ENCODE measurements around the gene AFP.
"Not testable (repeated sequence)": the region's sequence is repeated elsewhere in the genome, so short reads cannot be mapped to it uniquely, and the experiment has no call there.

Gene AFP

DNA sequence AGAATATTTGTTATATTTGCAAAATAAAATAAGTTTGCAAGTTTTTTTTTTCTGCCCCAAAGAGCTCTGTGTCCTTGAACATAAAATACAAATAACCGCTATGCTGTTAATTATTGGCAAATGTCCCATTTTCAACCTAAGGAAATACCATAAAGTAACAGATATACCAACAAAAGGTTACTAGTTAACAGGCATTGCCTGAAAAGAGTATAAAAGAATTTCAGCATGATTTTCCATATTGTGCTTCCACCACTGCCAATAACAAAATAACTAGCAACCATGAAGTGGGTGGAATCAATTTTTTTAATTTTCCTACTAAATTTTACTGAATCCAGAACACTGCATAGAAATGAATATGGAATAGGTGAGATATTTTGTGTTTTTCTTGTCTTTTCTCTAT, at the start of gene AFP:
AFP (plus strand) TSS at position 238 of the 400 bp plus-strand sequence; CDS start at position 280, 42 bp downstream.
- ChIA-PET CTCF (interaction anchor here (0.9 kb wide), 1 partner anchor 10 kb away, joined by 3 read pairs; no protein-coding TSS in a partner anchor), POLR2A (no interaction called here)
- no peak for DNase-seq (ENCODE audit: extremely low spot score)
- TF ChIP-seq FOXK2 (IDR thresholded peaks at IDR 0.05) = no peak
- no peak for TF ChIP-seq SP1 (IDR thresholded peaks at IDR 0.05)
- TF ChIP-seq ELF4 (IDR thresholded peaks at IDR 0.05) = no peak
- no peak for TF ChIP-seq TARDBP (IDR thresholded peaks at IDR 0.05)
- no peak for TF ChIP-seq FOXA1 (IDR thresholded peaks at IDR 0.05)
- no peak for TF ChIP-seq HDGF (IDR thresholded peaks at IDR 0.05; ENCODE audit: borderline replicate concordance)
- TF ChIP-seq LEF1 (IDR thresholded peaks at IDR 0.05; ENCODE audit: borderline replicate concordance) = no peak

DNA sequence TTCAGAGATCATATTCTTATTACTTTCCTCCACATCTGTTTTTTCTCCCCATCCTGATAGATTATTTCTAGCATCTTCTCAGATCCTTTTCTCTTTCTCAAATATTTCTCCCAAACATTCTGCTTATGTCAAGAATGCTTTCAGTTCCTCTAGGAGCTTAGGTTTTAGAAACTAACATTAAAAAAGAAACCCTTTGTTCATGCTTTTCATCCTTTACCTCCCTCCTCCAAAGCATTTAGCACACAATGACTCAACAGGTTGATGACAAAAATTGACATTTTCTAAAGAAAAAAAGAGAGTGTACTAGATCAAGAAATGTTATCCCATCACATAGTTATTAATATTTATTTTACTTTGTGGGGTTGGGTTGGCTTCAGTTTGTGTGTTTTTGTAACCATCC, 48.5 kb upstream of the AFP start:
- ChIA-PET POLR2A (no interaction called here), CTCF (no interaction called here)
- no peak for DNase-seq (ENCODE audit: extremely low spot score)
- TF ChIP-seq L3MBTL2 (conservative IDR thresholded peaks at IDR 0.05) (no peak), FOXM1 (IDR thresholded peaks at IDR 0.05; ENCODE audit: borderline replicate concordance) (no peak), HDGF (IDR thresholded peaks at IDR 0.05; ENCODE audit: borderline replicate concordance) (no peak), CTBP1 (IDR thresholded peaks at IDR 0.05; ENCODE audit: borderline replicate concordance) (no peak), ELF4 (IDR thresholded peaks at IDR 0.05) (no peak), NFRKB (IDR thresholded peaks at IDR 0.05) (no peak), SP1 (IDR thresholded peaks at IDR 0.05) (no peak), ARNT (IDR thresholded peaks at IDR 0.05) (no peak), FOXK2 (IDR thresholded peaks at IDR 0.05) (no peak), FOXA1 (IDR thresholded peaks at IDR 0.05) (no peak)

DNA sequence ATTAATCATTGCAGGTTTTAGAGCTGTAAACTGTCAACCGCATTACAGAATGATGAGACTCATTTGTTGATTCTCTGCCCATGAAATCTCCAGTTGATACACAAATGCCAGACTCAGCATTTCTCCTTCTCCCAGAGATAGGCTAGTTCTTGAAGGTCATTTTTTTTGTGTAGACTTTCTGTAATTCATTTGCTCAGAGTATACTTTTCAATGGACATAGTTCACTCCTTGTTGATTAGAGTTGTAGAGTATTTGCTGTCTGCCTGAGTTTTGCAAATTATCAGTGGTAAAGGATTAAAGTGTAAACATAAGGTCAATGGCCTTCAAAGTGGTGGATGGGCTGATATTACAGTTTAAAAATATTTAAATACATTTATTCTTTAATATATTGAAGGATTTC, 47.1 kb upstream of the AFP start:
- POLR2A ChIA-PET = no interaction called here

DNA sequence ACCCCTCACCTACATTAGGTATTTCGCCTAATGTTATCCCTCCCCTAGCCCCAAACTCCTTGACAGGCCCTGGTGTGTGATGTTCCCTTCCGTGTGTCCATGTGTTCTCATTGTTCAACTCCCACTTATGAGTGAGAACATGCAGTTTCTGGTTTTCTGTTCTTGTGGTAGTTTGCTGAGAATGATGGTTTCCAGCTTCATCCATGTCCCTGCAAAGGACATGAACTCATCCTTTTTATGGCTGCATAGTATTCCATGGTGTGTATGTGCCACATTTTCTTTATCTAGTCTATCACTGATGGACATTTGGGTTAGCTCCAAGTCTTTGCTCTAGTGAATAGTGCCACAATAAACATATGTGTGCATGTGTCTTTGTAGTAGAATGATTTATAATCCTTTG, 46.4 kb upstream of the AFP start:
- CTCF ChIA-PET; POLR2A ChIA-PET; DNase-seq (ENCODE audit: extremely low spot score): not testable (repeated sequence)

More for the DNA sequence above, 47.1 kb upstream of the AFP start:
- CTCF ChIA-PET = no interaction called here
- TF ChIP-seq TARDBP (IDR thresholded peaks at IDR 0.05) (no peak), CTBP1 (IDR thresholded peaks at IDR 0.05; ENCODE audit: borderline replicate concordance) (no peak), BHLHE40 (IDR thresholded peaks at IDR 0.05; ENCODE audit: borderline replicate concordance) (no peak), ELF4 (IDR thresholded peaks at IDR 0.05) (no peak), FOXK2 (IDR thresholded peaks at IDR 0.05) (no peak), FOXA1 (IDR thresholded peaks at IDR 0.05) (no peak), L3MBTL2 (conservative IDR thresholded peaks at IDR 0.05) (no peak), LEF1 (IDR thresholded peaks at IDR 0.05; ENCODE audit: borderline replicate concordance) (no peak), ZNF384 (IDR thresholded peaks at IDR 0.05) (no peak), SP1 (IDR thresholded peaks at IDR 0.05) (no peak), FOXM1 (IDR thresholded peaks at IDR 0.05; ENCODE audit: borderline replicate concordance) (no peak), ARNT (IDR thresholded peaks at IDR 0.05) (no peak), HDGF (IDR thresholded peaks at IDR 0.05; ENCODE audit: borderline replicate concordance) (no peak), NFRKB (IDR thresholded peaks at IDR 0.05) (no peak), SUZ12 (IDR thresholded peaks at IDR 0.05) (no peak)
- TF ChIP-seq, protein P1, sequence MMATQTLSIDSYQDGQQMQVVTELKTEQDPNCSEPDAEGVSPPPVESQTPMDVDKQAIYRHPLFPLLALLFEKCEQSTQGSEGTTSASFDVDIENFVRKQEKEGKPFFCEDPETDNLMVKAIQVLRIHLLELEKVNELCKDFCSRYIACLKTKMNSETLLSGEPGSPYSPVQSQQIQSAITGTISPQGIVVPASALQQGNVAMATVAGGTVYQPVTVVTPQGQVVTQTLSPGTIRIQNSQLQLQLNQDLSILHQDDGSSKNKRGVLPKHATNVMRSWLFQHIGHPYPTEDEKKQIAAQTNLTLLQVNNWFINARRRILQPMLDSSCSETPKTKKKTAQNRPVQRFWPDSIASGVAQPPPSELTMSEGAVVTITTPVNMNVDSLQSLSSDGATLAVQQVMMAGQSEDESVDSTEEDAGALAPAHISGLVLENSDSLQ (IDR thresholded peaks at IDR 0.05) = no peak
- no peak for DNase-seq (ENCODE audit: extremely low spot score)

DNA sequence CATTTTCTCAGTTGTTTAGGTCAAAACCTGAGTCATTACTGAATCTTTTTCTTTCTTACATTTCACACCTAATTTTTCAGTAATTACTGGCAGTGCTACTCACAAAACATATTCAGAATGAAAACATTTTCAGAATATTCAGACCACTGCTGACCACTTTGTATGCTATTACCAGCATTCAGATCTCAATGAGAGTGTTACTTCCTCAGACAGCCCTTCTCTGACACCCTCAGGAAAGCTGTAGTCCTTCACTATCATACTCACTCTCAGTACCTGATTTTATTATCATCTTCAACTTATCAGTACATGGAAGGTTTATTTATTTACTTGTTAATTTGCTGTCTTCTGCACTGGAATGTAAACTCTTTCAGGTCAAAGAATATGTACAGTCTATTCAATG, 44.2 kb upstream of the AFP start:
- no peak for DNase-seq (ENCODE audit: extremely low spot score)
- CTCF ChIA-PET = no interaction called here
- TF ChIP-seq, protein P1 (IDR thresholded peaks at IDR 0.05) = no peak
- TF ChIP-seq ZNF384 (IDR thresholded peaks at IDR 0.05) (no peak), LEF1 (IDR thresholded peaks at IDR 0.05; ENCODE audit: borderline replicate concordance) (no peak), TARDBP (IDR thresholded peaks at IDR 0.05) (no peak), L3MBTL2 (conservative IDR thresholded peaks at IDR 0.05) (no peak), CTBP1 (IDR thresholded peaks at IDR 0.05; ENCODE audit: borderline replicate concordance) (no peak), FOXK2 (IDR thresholded peaks at IDR 0.05) (no peak), ELF4 (IDR thresholded peaks at IDR 0.05) (no peak), NFRKB (IDR thresholded peaks at IDR 0.05) (no peak), HDGF (IDR thresholded peaks at IDR 0.05; ENCODE audit: borderline replicate concordance) (no peak), FOXA1 (IDR thresholded peaks at IDR 0.05) (no peak), FOXM1 (IDR thresholded peaks at IDR 0.05; ENCODE audit: borderline replicate concordance) (no peak), ARNT (IDR thresholded peaks at IDR 0.05) (no peak), SUZ12 (IDR thresholded peaks at IDR 0.05) (no peak), BHLHE40 (IDR thresholded peaks at IDR 0.05; ENCODE audit: borderline replicate concordance) (no peak), SP1 (IDR thresholded peaks at IDR 0.05) (no peak)
- POLR2A ChIA-PET = no interaction called here

DNA sequence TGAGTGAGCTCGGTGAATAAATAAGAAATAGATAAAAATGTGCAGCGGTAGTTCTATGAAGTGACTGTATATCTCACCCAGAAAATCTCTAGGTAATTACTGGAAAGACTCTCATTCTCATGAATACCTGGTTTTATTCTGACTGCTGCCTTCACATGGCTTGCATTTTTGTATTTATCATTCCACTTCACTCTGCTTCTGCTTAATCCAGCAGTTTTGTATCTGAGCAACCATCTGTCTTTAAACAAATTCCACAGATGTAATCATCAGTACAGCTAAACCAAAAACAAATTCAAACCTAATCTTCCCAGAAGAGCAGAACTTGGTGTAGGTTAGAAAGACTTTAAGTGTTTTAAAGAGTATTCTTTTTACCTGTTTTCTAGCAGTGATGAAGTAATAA, 43.1 kb upstream of the AFP start:
- TF ChIP-seq ARNT (IDR thresholded peaks at IDR 0.05) = no peak
- TF ChIP-seq NFRKB (IDR thresholded peaks at IDR 0.05) = no peak
- TF ChIP-seq ZNF384 (IDR thresholded peaks at IDR 0.05) = no peak
- TF ChIP-seq FOXM1 (IDR thresholded peaks at IDR 0.05; ENCODE audit: borderline replicate concordance) = no peak
- TF ChIP-seq SUZ12 (IDR thresholded peaks at IDR 0.05) = no peak
- TF ChIP-seq ELF4 (IDR thresholded peaks at IDR 0.05) = no peak
- no peak for TF ChIP-seq FOXK2 (IDR thresholded peaks at IDR 0.05)
- TF ChIP-seq TARDBP (IDR thresholded peaks at IDR 0.05) = no peak
- TF ChIP-seq CTBP1 (IDR thresholded peaks at IDR 0.05; ENCODE audit: borderline replicate concordance) = no peak
- TF ChIP-seq L3MBTL2 (conservative IDR thresholded peaks at IDR 0.05) = no peak
- TF ChIP-seq SP1 (IDR thresholded peaks at IDR 0.05) = no peak
- TF ChIP-seq, protein P1 (IDR thresholded peaks at IDR 0.05) = no peak
- TF ChIP-seq BHLHE40 (IDR thresholded peaks at IDR 0.05; ENCODE audit: borderline replicate concordance) = no peak
- no peak for TF ChIP-seq HDGF (IDR thresholded peaks at IDR 0.05; ENCODE audit: borderline replicate concordance)
- TF ChIP-seq FOXA1 (IDR thresholded peaks at IDR 0.05) = no peak
- no peak for TF ChIP-seq LEF1 (IDR thresholded peaks at IDR 0.05; ENCODE audit: borderline replicate concordance)
- DNase-seq (ENCODE audit: extremely low spot score) = no peak
- ChIA-PET POLR2A (no interaction called here), CTCF (interaction anchor here (0.6 kb wide), 1 partner anchor 183 kb away, joined by 4 read pairs; no protein-coding TSS in a partner anchor)

All from HEK293T (cell line).